Measurements from ENCODE around the gene SS18. TPM values are rescaled to one million over a fixed set of nuclear protein-coding genes. Genes with fewer than 3 reads are reported as not detected.

SS18 gene
- total RNA-seq, 1 donor: 120 TPM

DNA sequence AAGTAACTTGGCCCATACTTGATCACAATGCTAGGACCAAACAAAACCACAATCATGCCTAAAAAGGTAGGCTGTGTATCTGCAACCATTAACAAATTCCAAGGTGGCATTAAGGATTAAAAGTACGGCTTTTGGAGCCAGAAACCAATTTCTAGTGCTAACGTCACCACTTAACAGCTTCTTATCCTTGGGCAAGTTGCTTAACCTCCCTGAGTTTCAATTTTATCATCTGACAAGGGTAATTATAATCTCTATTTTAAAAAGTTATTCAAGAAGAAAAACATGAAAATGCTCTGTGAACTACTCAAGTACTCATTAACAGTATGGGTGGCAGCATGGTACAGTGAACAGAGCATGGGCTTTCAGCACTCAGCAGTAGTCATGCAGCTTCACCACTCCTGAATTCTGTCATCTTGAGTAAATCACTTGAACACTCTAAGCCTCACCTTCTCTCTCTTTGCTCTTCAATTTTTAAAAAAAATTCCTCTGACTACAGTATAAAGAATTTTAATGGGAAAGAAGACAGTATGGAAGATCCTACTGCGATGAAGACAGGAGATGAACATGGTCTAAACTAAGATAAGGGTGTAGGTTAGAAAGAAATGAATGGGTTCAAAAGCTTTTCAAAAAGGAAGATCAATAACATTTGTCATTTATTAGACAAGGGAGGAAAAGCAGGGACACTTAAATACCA is 69.2 kb downstream of the SS18 start:
- no peak overlapping the region for H3K4me3 ChIP-seq (ENCODE audit: insufficient read depth, low read length)
- peaks cover 73% of the 10 kb centered on the region for H3K36me3 ChIP-seq (ENCODE audit: insufficient read depth, low read length)
- no peak for DNase-seq (ENCODE audit: insufficient read length, low spot score, missing footprints)
- H4K20me1 ChIP-seq (ENCODE audit: insufficient read depth, low read length): peaks cover 4% of the 10 kb centered on the region
- H3K4me2 ChIP-seq (ENCODE audit: insufficient read depth, low read length): no peak overlapping the region
- H3K27me3 ChIP-seq (ENCODE audit: insufficient read depth, low read length): no peaks in the 10 kb centered on the region
- TF ChIP-seq, protein P1, sequence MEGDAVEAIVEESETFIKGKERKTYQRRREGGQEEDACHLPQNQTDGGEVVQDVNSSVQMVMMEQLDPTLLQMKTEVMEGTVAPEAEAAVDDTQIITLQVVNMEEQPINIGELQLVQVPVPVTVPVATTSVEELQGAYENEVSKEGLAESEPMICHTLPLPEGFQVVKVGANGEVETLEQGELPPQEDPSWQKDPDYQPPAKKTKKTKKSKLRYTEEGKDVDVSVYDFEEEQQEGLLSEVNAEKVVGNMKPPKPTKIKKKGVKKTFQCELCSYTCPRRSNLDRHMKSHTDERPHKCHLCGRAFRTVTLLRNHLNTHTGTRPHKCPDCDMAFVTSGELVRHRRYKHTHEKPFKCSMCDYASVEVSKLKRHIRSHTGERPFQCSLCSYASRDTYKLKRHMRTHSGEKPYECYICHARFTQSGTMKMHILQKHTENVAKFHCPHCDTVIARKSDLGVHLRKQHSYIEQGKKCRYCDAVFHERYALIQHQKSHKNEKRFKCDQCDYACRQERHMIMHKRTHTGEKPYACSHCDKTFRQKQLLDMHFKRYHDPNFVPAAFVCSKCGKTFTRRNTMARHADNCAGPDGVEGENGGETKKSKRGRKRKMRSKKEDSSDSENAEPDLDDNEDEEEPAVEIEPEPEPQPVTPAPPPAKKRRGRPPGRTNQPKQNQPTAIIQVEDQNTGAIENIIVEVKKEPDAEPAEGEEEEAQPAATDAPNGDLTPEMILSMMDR (IDR thresholded peaks at IDR 0.05; ENCODE audit: extremely low read depth, low read depth, low read length): no peak
- no peaks in the 10 kb centered on the region for H3K4me1 ChIP-seq (ENCODE audit: insufficient read depth, low read length)
- H3K79me2 ChIP-seq (ENCODE audit: insufficient read depth, low read length): peaks cover 25% of the 10 kb centered on the region
- H2AFZ ChIP-seq (ENCODE audit: low read length): no peak overlapping the region
- H3K9me3 ChIP-seq (ENCODE audit: low read depth, low read length): no peaks in the 10 kb centered on the region
- no peak overlapping the region for H3K27ac ChIP-seq (ENCODE audit: low read depth, low read length)

DNA sequence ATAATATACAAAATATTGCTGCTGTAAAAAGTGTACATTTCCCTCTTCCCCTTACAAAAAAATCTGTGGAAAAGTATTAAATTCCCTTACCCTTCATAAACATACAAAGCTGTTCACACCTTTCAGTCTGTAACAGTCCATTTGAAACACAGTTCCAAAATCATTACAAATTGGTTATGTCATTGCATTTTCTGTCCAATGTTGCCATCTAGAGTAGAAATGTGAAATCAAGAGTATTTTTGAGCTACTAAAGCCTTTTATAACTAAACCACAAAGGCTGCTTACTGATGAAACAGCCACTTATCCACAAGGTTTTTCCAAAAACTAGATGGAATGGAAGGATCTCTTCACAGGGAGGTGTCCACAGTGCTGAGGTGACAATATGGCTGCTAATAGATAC is 72.5 kb downstream of the SS18 start:
- Histone ChIP-seq H2AFZ (ENCODE audit: low read length) (no peak overlapping the region), H4K20me1 (ENCODE audit: insufficient read depth, low read length) (peaks cover 4% of the 10 kb centered on the region), H3K4me1 (ENCODE audit: insufficient read depth, low read length) (no peaks in the 10 kb centered on the region), H3K36me3 (ENCODE audit: insufficient read depth, low read length) (peaks cover 76% of the 10 kb centered on the region), H3K79me2 (ENCODE audit: insufficient read depth, low read length) (peaks cover 13% of the 10 kb centered on the region), H3K4me2 (ENCODE audit: insufficient read depth, low read length) (no peak overlapping the region), H3K27ac (ENCODE audit: low read depth, low read length) (no peak overlapping the region), H3K27me3 (ENCODE audit: insufficient read depth, low read length) (no peaks in the 10 kb centered on the region), H3K4me3 (ENCODE audit: insufficient read depth, low read length) (no peak overlapping the region), H3K9me3 (ENCODE audit: low read depth, low read length) (no peaks in the 10 kb centered on the region)
- TF ChIP-seq, protein P1 (IDR thresholded peaks at IDR 0.05; ENCODE audit: extremely low read depth, low read depth, low read length): no peak
- DNase-seq (ENCODE audit: insufficient read length, low spot score, missing footprints): peak; percentile 39

DNA sequence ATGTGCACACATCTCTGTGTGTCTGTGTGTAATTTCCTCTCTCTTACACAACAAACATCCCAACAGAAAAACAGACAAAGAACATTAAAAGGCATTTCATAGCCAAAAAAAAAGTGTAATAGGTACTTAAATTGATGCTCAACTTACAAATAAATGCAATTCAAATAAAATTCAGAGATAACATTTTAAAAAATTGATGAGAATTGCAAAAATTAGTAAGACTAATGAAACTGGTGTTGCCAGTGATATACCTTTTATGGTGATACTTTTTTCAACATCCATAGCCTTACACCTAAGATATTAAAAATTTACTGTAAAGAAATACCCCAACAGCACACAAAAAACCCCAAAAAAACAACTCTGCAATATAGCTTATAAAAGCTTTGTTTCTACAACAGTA is 76.0 kb downstream of the SS18 start:
- H2AFZ ChIP-seq (ENCODE audit: low read length): no peak overlapping the region
- TF ChIP-seq, protein P1 (IDR thresholded peaks at IDR 0.05; ENCODE audit: extremely low read depth, low read depth, low read length): no peak
- no peak overlapping the region for H3K27ac ChIP-seq (ENCODE audit: low read depth, low read length)
- no peak for DNase-seq (ENCODE audit: insufficient read length, low spot score, missing footprints)
- no peaks in the 10 kb centered on the region for H3K9me3 ChIP-seq (ENCODE audit: low read depth, low read length)
- H3K4me1 ChIP-seq (ENCODE audit: insufficient read depth, low read length): no peaks in the 10 kb centered on the region
- H3K4me3 ChIP-seq (ENCODE audit: insufficient read depth, low read length): no peak overlapping the region
- no peak overlapping the region for H3K4me2 ChIP-seq (ENCODE audit: insufficient read depth, low read length)
- H3K79me2 ChIP-seq (ENCODE audit: insufficient read depth, low read length): no peaks in the 10 kb centered on the region
- H3K27me3 ChIP-seq (ENCODE audit: insufficient read depth, low read length): no peaks in the 10 kb centered on the region
- H3K36me3 ChIP-seq (ENCODE audit: insufficient read depth, low read length): peaks cover 57% of the 10 kb centered on the region
- H4K20me1 ChIP-seq (ENCODE audit: insufficient read depth, low read length): peaks cover 4% of the 10 kb centered on the region

DNA sequence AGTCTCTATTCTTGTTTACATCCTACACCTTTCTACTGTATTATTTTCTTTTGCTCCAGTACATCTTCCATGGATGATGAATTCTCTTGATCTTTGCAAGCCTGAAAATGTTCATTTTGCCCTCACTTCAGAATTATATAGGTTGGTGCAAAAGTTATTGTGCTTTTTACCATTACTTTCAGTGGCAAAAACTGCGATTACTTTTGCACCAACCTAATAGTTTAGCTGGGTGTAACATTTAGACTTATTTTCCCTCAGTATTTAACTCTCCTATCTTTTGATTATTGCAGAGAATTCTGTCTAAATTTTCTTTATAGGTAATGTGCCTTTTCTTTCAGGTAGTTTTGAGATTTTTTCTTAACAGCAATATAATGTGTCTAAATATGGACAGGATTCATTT is 81.8 kb downstream of the SS18 start:
- H3K4me1 ChIP-seq (ENCODE audit: insufficient read depth, low read length): no peaks in the 10 kb centered on the region
- TF ChIP-seq, protein P1 (IDR thresholded peaks at IDR 0.05; ENCODE audit: extremely low read depth, low read depth, low read length): no peak
- peaks cover 15% of the 10 kb centered on the region for H3K36me3 ChIP-seq (ENCODE audit: insufficient read depth, low read length)
- H3K79me2 ChIP-seq (ENCODE audit: insufficient read depth, low read length): no peaks in the 10 kb centered on the region
- DNase-seq (ENCODE audit: insufficient read length, low spot score, missing footprints): no peak
- H3K9me3 ChIP-seq (ENCODE audit: low read depth, low read length): no peaks in the 10 kb centered on the region
- no peaks in the 10 kb centered on the region for H3K27me3 ChIP-seq (ENCODE audit: insufficient read depth, low read length)
- no peak overlapping the region for H2AFZ ChIP-seq (ENCODE audit: low read length)
- no peak overlapping the region for H3K4me3 ChIP-seq (ENCODE audit: insufficient read depth, low read length)
- no peak overlapping the region for H3K4me2 ChIP-seq (ENCODE audit: insufficient read depth, low read length)
- H3K27ac ChIP-seq (ENCODE audit: low read depth, low read length): no peak overlapping the region
- no peaks in the 10 kb centered on the region for H4K20me1 ChIP-seq (ENCODE audit: insufficient read depth, low read length)
